VCaP (cell line): Measurements from ENCODE around the gene GP9.

ENCODE experiments used
- H3K27ac ChIP-seq: fragments of 450-650 bp; 2 replicates; pipeline ENCODE4 v1.5.1; 2017
- TF ChIP-seq, protein P1 (sequence below): fragments of 450-650 bp; conservative IDR thresholded peaks from 2 replicates; pipeline ENCODE4 v1.5.1; 2017; ENCODE audit warnings: mild to moderate bottlenecking, moderate library complexity

Gene GP9

DNA sequence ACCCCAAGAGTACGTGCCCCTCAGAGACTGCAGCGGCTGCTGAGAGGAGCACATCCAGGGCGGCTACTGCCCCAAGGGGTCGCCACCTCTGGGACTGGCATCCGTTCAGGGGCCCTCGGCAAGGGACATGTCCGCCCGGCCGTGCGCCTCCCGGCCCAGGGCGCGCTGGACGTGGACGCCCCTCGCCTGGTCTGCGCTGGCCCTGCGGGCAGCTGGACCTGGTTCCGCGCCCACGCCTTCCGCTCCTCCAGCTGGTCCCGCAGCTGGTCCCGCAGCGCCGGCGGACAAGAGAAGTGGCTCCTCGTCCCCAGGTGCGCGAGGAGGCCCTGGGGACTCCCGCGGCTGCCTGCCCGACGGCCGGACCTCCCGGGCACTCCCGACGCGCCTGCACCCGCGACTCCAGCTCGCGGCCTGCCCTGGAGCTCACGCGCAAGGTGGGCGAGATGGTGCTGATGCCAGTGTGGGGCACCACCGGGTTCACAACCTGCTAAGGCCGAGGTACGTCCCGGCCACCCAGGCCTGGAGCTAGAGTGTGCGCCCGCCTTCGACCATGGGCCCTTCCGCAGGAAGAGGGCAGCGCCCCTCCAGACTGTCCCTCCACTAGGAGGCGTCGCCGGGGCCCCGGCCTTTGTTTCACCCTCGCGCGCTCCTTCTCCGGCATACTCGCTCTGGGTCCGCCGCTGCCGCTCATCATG, 14.4 kb upstream of the GP9 start:
- no peak overlapping the region for H3K27ac ChIP-seq
- TF ChIP-seq, protein P1, sequence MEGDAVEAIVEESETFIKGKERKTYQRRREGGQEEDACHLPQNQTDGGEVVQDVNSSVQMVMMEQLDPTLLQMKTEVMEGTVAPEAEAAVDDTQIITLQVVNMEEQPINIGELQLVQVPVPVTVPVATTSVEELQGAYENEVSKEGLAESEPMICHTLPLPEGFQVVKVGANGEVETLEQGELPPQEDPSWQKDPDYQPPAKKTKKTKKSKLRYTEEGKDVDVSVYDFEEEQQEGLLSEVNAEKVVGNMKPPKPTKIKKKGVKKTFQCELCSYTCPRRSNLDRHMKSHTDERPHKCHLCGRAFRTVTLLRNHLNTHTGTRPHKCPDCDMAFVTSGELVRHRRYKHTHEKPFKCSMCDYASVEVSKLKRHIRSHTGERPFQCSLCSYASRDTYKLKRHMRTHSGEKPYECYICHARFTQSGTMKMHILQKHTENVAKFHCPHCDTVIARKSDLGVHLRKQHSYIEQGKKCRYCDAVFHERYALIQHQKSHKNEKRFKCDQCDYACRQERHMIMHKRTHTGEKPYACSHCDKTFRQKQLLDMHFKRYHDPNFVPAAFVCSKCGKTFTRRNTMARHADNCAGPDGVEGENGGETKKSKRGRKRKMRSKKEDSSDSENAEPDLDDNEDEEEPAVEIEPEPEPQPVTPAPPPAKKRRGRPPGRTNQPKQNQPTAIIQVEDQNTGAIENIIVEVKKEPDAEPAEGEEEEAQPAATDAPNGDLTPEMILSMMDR = no peak

DNA sequence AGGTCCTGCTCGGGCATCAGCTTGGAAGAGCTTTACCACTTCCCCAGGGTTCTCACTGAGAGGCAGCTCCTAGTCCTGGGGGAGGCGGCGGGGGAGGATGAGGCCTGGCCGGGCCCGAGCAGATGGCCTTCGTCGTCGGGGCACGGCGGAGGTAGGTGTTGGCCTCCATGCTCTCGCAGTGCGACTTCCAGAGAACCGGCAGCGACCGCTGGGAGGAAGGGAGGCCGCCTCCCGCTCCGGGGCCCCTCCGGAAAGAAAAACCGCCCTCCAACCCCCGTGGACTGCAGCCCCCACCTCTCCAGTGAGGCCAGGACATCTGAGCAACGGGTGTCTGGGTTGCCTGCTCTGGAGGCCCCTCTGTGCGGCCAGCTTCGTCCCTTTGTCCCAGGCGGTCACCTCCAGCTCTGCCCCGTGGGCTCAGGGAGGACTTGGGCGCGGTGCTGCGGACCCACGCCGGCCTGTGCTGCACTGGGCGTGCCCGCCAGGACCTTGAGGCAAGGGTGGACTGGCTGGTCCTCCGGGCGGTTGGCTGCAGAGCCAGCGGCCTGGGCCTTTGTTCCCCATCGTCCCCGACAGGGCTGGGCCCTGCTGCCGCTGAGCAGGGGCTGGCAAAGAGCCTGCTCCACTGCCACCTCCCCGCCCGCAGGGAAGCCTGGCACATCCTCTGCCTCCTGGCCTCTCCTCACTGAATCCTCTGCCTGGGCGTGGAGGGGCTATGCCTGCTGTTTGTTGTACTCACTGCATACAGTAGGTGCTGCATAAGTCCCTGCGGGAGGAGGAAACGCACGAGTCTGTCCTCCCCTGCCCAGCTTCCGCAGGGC, 13.6 kb upstream of the GP9 start:
- TF ChIP-seq, protein P1 = no peak
- H3K27ac ChIP-seq = no peak overlapping the region

DNA sequence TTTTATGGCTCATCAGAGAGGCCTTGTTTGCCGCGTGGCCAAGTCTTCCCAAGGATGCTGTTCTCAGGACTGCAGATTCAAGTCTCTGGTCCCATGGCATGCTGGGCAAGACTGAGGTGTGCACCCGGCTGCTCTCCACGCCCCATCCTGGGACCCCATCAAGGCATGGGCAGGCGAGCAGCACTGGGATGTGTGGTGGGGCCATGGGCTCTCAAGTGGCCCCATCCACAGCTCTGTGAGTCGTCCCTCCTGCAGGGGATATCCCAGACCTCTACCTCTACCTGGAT, 13.1 kb upstream of the GP9 start:
- TF ChIP-seq, protein P1 = no peak
- H3K27ac ChIP-seq = no peak overlapping the region

DNA sequence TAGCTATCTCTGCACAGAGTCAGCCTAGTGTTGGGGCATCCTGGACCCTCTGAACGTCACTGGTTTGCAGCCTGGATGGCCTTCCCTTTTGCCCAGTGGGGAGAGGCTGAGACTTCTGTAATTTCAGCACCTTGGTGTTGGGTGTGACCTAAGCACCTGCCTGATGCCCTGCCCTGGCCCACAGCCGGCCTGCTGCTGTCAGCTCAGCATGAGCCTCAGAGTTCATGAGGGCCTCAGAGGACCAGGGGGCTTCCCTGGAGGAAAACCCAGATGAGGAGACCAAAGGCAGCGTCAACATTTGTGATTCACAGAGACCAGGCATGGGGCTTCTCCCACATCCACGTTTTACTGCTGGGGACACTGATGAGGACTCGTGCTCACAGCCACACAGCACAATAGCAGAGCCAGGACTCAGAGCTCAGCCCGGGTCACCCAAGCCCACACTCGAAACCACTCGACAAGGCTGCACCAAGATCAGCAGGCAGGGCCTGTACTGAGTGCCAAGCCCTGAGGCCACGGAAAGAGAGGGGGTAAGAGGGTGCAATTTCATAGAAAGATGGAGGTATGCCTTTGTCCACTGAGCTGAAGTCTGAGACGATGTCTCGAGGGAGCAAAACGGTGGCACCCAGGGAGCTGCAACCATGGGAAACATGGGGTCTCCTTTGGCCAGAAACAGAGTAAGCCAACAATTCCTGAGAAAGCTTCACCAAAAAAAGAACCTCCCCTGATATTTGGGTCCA, 9.9 kb upstream of the GP9 start:
- H3K27ac ChIP-seq = no peak overlapping the region
- TF ChIP-seq, protein P1 = no peak

DNA sequence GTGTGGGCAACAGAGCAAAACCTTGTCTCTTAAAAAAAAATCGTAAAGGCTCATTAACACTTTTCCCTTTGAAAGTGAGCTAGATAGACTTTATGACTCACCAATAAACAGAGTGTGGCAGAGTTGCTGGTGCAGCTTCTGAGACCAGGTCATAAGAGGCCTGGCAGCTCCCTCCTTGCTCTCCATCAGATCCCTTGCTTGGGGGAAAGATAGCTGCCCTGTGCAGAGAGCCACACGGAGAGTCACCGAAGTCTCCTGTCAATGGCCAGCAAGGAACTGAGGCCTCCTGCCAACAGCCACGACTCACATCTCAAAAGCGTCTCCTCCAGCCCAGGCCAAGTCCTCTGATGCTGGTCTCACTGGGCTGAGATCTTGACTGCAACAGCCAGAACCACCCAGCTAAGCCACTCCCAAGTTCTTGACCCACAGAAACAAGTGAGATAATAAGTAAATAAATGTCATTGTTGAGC, 8.7 kb upstream of the GP9 start:
- H3K27ac ChIP-seq = peak overlapping the region; percentile 70
- TF ChIP-seq, protein P1 = no peak

DNA sequence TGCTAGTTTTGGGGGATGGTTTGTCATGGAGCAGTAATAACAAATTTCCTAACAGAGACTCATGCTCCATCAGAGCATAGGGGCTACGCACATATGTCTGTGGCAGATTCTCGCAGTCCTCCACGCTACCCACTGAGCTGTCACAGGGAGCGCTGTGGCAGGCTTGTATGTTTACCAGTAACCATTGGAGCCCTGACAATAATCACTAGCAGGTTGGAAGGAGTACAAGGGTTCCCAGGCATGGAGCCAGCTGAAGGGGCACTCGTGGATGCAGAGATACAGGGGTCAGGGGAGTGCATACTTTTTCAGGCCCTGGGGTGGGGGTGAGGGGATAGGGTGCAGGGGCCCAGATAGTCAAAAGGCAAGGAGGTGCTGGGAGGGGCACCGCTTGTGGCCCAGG, 7.9 kb upstream of the GP9 start:
- TF ChIP-seq, protein P1 = no peak
- peak overlapping the region; percentile 70 for H3K27ac ChIP-seq

DNA sequence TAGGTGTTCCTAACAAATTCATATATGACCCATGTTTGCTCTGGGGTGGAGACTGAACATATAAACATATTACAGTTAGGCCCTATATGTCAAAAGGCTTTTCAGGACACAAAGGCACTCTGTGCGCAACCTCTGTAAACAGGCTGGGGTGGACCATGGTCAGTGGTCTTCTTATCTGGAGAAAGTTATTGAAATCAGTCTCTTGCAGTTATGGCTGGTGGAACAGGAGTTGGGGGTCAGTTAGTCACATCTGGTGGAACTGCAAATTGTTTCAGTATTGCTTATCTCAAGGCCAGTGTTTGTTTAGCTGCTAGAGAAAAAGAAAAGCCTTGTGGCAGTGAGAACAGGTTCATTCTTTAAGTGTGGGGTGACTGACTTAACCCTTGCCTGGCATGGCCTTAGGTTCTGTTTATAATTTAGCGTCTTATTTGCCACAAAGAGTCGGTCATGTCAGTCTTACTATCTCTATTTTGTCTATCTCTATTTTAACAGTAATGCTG, 5.9 kb upstream of the GP9 start:
- H3K27ac ChIP-seq = peak overlapping the region; percentile 70
- TF ChIP-seq, protein P1 = no peak
